T-cell (primary cell): ENCODE data around the gene ACTA2. TPM values are rescaled to one million over a fixed set of nuclear protein-coding genes. Genes with fewer than 3 reads are reported as not detected.

Source experiments
- ATAC-seq, 4 experiments: fragments of 200-7000 bp in 3 of 4; fragments of 150-1000 bp in 1 of 4; cut with Tn5 transposase; replicated peaks in 1 of 4; 1 replicate in 3 of 4; 2 replicates in 1 of 4; pipeline ENCODE4 v1.10.0; 2021; ENCODE audit warnings: moderate library complexity in 3 of 4, mild to moderate bottlenecking in 2 of 4, moderate number of reproducible peaks in 1 of 4
- CTCF ChIA-PET, 2 donors: fragments of 300-600 bp; sonication (Branson Sonifier 250); formaldehyde crosslinking; loops; one replicate each; lab custom pipeline; 2022; ENCODE audit warnings: antibody characterized with exemption in 2 of 2; lab: Charles Lee
- POLR2A ChIA-PET, 2 donors: fragments of 300-600 bp; sonication (Branson Sonifier 250); formaldehyde crosslinking; loops; one replicate each; lab custom pipeline; 2022; ENCODE audit warnings: antibody characterized with exemption in 2 of 2; lab: Charles Lee
- DNase-seq, 35 experiments: peaks; one replicate each; pipeline versions ENCODE4 v3.0.0 to v3.0.0-alpha.2; 2013 to 2023
- H3K27ac ChIP-seq: one replicate; pipeline ENCODE4 v1.5.1; 2013; ENCODE audit warnings: low read length
- H3K27me3 ChIP-seq, 2 experiments: replicated peaks in 1 of 2; 1 replicate in 1 of 2; 2 replicates in 1 of 2; pipeline versions ENCODE4 v1.6.1 to v1.7.0; 2013; ENCODE audit warnings: low read length in 1 of 2, mixed read lengths in 1 of 2; ENCODE audit not compliant: control insufficient read depth in 2 of 2, insufficient read depth in 2 of 2; ENCODE audit errors: extremely low read depth in 1 of 2
- H3K36me3 ChIP-seq, 2 donors: 1 replicate in 1 of 2; 2 replicates in 1 of 2; pipeline versions ENCODE4 v1.6.1 to v1.7.0; 2013; ENCODE audit warnings: low read length in 1 of 2; ENCODE audit not compliant: control insufficient read depth in 2 of 2, insufficient read depth in 1 of 2; ENCODE audit errors: extremely low read depth in 1 of 2
- H3K4me1 ChIP-seq, 2 experiments: 1 replicate in 1 of 2; 2 replicates in 1 of 2; pipeline versions ENCODE4 v1.6.1 to v1.7.0; 2013; ENCODE audit warnings: low read length in 2 of 2, mixed read lengths in 1 of 2; ENCODE audit not compliant: insufficient read depth in 2 of 2, control insufficient read depth in 1 of 2; ENCODE audit errors: extremely low read depth in 1 of 2
- H3K4me3 ChIP-seq, 2 donors: 1 replicate in 1 of 2; 2 replicates in 1 of 2; pipeline versions ENCODE4 v1.5.1 to v1.7.0; 2013; ENCODE audit warnings: mild to moderate bottlenecking in 2 of 2, low read length in 1 of 2, moderate library complexity in 1 of 2; ENCODE audit not compliant: control insufficient read depth in 1 of 2; ENCODE audit errors: extremely low read depth in 1 of 2
- H3K9me3 ChIP-seq: 2 replicates; pipeline ENCODE4 v1.7.0; 2013
- H3K27ac Mint-ChIP-seq, 2 donors: one replicate each; pipeline ENCODE4 v1.8.0; 2020 to 2021; ENCODE audit warnings: mild to moderate bottlenecking in 2 of 2, mixed read lengths in 2 of 2
- H3K27me3 Mint-ChIP-seq, 2 donors: one replicate each; pipeline ENCODE4 v1.8.0; 2021 to 2022; ENCODE audit warnings: mixed read lengths in 2 of 2
- H3K36me3 Mint-ChIP-seq: one replicate; pipeline ENCODE4 v1.8.0; 2021; ENCODE audit warnings: mixed read lengths
- H3K4me1 Mint-ChIP-seq, 3 donors: one replicate each; pipeline ENCODE4 v1.8.0; 2020 to 2022; ENCODE audit warnings: mixed read lengths in 3 of 3, mild to moderate bottlenecking in 1 of 3
- H3K4me3 Mint-ChIP-seq, 3 donors: one replicate each; pipeline ENCODE4 v1.8.0; 2020 to 2022; ENCODE audit warnings: mild to moderate bottlenecking in 3 of 3, mixed read lengths in 3 of 3, moderate library complexity in 3 of 3
- H3K9me3 Mint-ChIP-seq, 3 donors: one replicate each; pipeline ENCODE4 v1.8.0; 2020 to 2022; ENCODE audit warnings: mixed read lengths in 3 of 3
- WGBS: methylation state at CpG from one replicate; pipeline ENCODE4 v1.1.5; 2013; ENCODE audit warnings: missing lambda C conversion rate; ENCODE audit not compliant: insufficient coverage; 5-methylcytosine and 5-hydroxymethylcytosine counted together
- total RNA-seq, 35 experiments: library from RNA in 6 of 35; stranded (reverse) in 6 of 35; fragments of 120-200 nt in 1 of 35; gene quantifications; one replicate each; pipeline versions ENCODE4 v1.2.1 to v1.2.4 and lab custom pipeline; 2013 to 2026

ACTA2 gene
- total RNA-seq, 5 donors from 2014 or later (not counting 1 experiment from before 2014, with no cell fraction given): 4.0 to 7.8 (median 5.3) TPM

DNA sequence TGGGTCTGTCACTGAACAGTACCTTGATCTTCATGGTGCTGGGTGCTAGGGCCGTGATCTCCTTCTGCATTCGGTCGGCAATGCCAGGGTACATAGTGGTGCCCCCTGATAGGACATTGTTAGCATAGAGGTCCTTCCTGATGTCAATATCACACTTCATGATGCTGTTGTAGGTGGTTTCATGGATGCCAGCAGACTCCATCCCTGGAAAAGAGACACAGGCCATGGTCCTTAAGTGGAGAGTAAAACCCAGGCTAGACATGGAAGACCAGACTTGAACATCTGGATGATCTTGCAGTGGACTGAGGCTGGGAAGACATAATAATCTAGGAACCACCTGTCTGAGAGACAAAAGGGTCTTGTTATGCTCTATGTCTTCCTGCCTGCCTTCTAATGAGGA is 14.5 kb downstream of the ACTA2 start:
- ChIA-PET CTCF (interaction anchor here in 1 of 2 donors (0.6 to 1.2 kb wide), 3 partner anchors 20 to 102 kb away, joined by 4 to 9 read pairs (median 5); no protein-coding TSS in a partner anchor), POLR2A (no interaction called here)
- Histone ChIP-seq H3K4me3 (no peak overlapping the region), H3K27ac (no peak overlapping the region), H3K36me3 (peaks cover 2 to 16% of the 10 kb centered on the region in 2 donors), H3K4me1 (peaks cover 0 to 10% of the 10 kb centered on the region in 2 experiments), H3K9me3 (no peaks in the 10 kb centered on the region), H3K27me3 (no peaks in the 10 kb centered on the region)
- H3K27ac Mint-ChIP-seq: no peak overlapping the region
- peaks cover 10 to 21% (median 15%) of the 10 kb centered on the region in 3 donors for H3K4me1 Mint-ChIP-seq
- no peak for ATAC-seq
- no CpG with 5 or more reads among the region's 3 CpGs for WGBS
- no peaks in the 10 kb centered on the region for H3K27me3 Mint-ChIP-seq
- no peak for DNase-seq
- H3K4me3 Mint-ChIP-seq: no peak overlapping the region
- no peaks in the 10 kb centered on the region for H3K9me3 Mint-ChIP-seq
- H3K36me3 Mint-ChIP-seq: peaks cover 31% of the 10 kb centered on the region

DNA sequence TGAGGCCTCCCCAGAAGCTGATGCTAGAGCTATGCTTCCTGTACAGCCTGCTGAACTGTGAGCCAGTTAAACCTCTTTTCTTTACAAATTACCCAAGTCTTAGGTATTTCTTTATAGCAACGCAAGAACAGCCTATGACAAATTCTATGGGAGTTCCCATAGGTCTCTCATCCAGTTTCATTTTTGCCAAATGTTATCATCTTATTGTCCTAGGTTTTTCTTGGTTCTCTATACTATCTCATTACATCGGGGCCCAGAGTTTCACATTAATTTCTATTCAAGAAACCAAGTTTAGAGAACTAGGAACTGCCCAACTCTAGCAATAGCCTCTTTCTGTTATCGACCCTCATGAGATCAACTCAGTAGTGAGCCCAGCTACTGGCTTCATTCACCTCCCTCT is 15.9 kb downstream of the ACTA2 start:
- POLR2A ChIA-PET: no interaction called here
- Mint-ChIP-seq H3K27me3 (no peaks in the 10 kb centered on the region), H3K27ac (no peak overlapping the region), H3K4me3 (no peak overlapping the region), H3K4me1 (peaks cover 15 to 24% (median 19%) of the 10 kb centered on the region in 3 donors), H3K9me3 (no peaks in the 10 kb centered on the region), H3K36me3 (peaks cover 29% of the 10 kb centered on the region)
- H3K27ac ChIP-seq: no peak overlapping the region
- CTCF ChIA-PET: interaction anchor here (0.6 to 2.0 kb wide), 14 partner anchors 18 to 285 kb away, joined by 3 to 9 read pairs (median 3); partner anchors contain the start of gene FAS (in 1 of the 2)
- WGBS: 75% methylated on average over 1 of the region's 3 CpGs
- H3K9me3 ChIP-seq: no peaks in the 10 kb centered on the region
- H3K36me3 ChIP-seq: peaks cover 2 to 12% of the 10 kb centered on the region in 2 donors
- H3K27me3 ChIP-seq: no peaks in the 10 kb centered on the region
- ATAC-seq (no peak), DNase-seq (no peak)
- peaks cover 0 to 10% of the 10 kb centered on the region in 2 experiments for H3K4me1 ChIP-seq
- no peak overlapping the region for H3K4me3 ChIP-seq

DNA sequence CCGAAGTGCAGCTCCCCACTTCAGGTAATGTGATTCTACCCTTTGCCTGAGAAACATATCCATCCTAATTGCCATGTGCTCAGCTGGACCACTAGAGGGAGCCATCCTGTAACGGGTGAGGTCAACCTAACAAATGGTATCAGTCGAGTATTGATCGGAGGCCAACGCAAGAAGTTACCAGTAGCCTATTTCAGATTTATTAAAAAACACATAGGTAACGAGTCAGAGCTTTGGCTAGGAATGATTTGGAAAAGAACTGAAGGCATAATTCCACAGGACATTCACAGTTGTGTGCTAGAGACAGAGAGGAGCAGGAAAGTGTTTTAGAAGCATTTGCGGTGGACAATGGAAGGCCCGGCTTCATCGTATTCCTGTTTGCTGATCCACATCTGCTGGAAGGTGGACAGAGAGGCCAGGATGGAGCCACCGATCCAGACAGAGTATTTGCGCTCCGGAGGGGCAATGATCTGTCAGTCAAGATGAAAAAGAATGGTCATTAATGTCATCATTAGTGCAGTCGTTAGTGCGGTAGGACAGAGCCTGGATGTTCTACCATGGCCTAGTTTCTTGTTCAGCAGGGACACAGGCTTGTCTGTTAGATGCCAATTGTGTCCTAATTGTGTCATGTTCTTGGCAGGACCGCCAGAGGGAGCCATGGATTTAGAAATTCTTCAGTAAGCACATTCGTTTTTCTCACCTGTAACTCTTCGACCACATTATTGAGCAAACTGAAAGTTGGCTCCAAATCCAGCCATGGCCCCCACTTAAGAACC is 17.5 kb downstream of the ACTA2 start:
- H3K27me3 Mint-ChIP-seq: no peaks in the 10 kb centered on the region
- 59% methylated on average over 13 of the region's 17 CpGs for WGBS
- POLR2A ChIA-PET: interaction anchor here in 1 of 2 donors (1.3 kb wide), 1 partner anchor 56 kb away, joined by 6 read pairs; the partner anchor contains the start of gene FAS
- Histone ChIP-seq H3K27me3 (no peaks in the 10 kb centered on the region), H3K4me1 (peaks cover 0 to 10% of the 10 kb centered on the region in 2 experiments), H3K4me3 (no peak overlapping the region), H3K27ac (no peak overlapping the region), H3K9me3 (no peaks in the 10 kb centered on the region), H3K36me3 (peaks cover 0 to 12% of the 10 kb centered on the region in 2 donors)
- peaks cover 18% of the 10 kb centered on the region for H3K36me3 Mint-ChIP-seq
- H3K9me3 Mint-ChIP-seq: no peaks in the 10 kb centered on the region
- CTCF ChIA-PET: interaction anchor here (0.6 to 4.6 kb wide), 56 partner anchors 8 to 548 kb away, joined by 3 to 104 read pairs (median 4); partner anchors contain the start of genes CH25H (in 2 of the 2), FAS (in 2 of the 2) and RNLS (in 1 of the 2)
- peaks cover 15 to 20% (median 17%) of the 10 kb centered on the region in 3 donors for H3K4me1 Mint-ChIP-seq
- ATAC-seq (peak; percentile 75 to 78 (median 76)), DNase-seq (peak; percentile 48 to 89 (median 68))
- peak overlapping the region in 2 of 3 donors; percentile 2 to 55 for H3K4me3 Mint-ChIP-seq
- peak overlapping the region; percentile 35 to 84 for H3K27ac Mint-ChIP-seq

DNA sequence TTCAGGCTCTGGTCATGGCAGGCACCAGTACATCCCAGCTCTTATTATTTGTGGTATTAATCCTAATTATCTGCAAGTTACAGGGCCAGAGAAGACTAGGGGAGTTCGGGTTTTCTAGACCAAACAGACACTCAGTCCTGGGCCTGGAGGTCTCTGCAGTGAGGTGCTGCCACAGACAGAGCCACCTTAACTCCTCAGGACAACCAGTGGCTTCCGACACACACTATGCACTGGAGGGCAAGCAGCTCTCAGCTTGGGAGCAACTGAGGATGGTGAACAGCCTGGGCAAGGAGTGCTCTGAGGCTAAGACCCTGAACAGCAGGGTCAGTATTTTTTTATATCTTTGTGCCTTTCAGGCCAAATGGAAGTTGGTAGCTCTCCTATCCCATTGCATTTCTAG is 19.0 kb downstream of the ACTA2 start:
- POLR2A ChIA-PET: interaction anchor here in 1 of 2 donors (1.3 to 1.4 kb wide), 2 partner anchors 58 to 281 kb away, joined by 3 to 6 read pairs; partner anchors contain the start of gene FAS
- H3K27ac ChIP-seq: no peak overlapping the region
- peaks cover 0 to 10% of the 10 kb centered on the region in 2 experiments for H3K4me1 ChIP-seq
- CTCF ChIA-PET: interaction anchor here (0.6 to 4.6 kb wide), 62 partner anchors 9 to 436 kb away, joined by 3 to 104 read pairs (median 5); partner anchors contain the start of genes CH25H (in 2 of the 2) and FAS (in 2 of the 2)
- H3K4me3 ChIP-seq: no peak overlapping the region
- H3K9me3 Mint-ChIP-seq: no peaks in the 10 kb centered on the region
- H3K4me3 Mint-ChIP-seq: no peak overlapping the region
- H3K9me3 ChIP-seq: no peaks in the 10 kb centered on the region
- ATAC-seq (no peak), DNase-seq (no peak)
- WGBS: 100% methylated on average over 2 of the region's 2 CpGs
- peaks cover 0 to 18% of the 10 kb centered on the region in 2 donors for H3K36me3 ChIP-seq
- peaks cover 8% of the 10 kb centered on the region for H3K36me3 Mint-ChIP-seq
- no peak overlapping the region for H3K27ac Mint-ChIP-seq
- H3K27me3 ChIP-seq: no peaks in the 10 kb centered on the region
- H3K27me3 Mint-ChIP-seq: no peaks in the 10 kb centered on the region
- peaks cover 15 to 20% (median 17%) of the 10 kb centered on the region in 3 donors for H3K4me1 Mint-ChIP-seq

- H3K27ac ChIP-seq: no peak overlapping the region
- Mint-ChIP-seq H3K9me3 (no peaks in the 10 kb centered on the region), H3K27ac (peak overlapping the region in 1 of 2 donors; percentile 80), H3K4me3 (no peak overlapping the region), H3K27me3 (no peaks in the 10 kb centered on the region), H3K36me3 (peaks cover 6% of the 10 kb centered on the region), H3K4me1 (peaks cover 15 to 20% (median 17%) of the 10 kb centered on the region in 3 donors)
- peaks cover 0 to 16% of the 10 kb centered on the region in 2 donors for H3K36me3 ChIP-seq
- H3K4me1 ChIP-seq: peaks cover 0 to 10% of the 10 kb centered on the region in 2 experiments
- DNase-seq (peak in 28 of 35 experiments; percentile 5 to 70 (median 15)), ATAC-seq (peak; percentile 69 to 80 (median 71))
- H3K4me3 ChIP-seq: no peak overlapping the region
- WGBS: 74% methylated on average over 7 of the region's 7 CpGs
- no peaks in the 10 kb centered on the region for H3K27me3 ChIP-seq
- ChIA-PET CTCF (interaction anchor here (0.5 to 4.6 kb wide), 84 partner anchors 8 to 769 kb away, joined by 3 to 104 read pairs (median 4); partner anchors contain the start of genes CH25H (in 1 of the 2), FAS (in 1 of the 2), IFIT5 (in 1 of the 2) and KIF20B (in 1 of the 2)), POLR2A (interaction anchor here in 1 of 2 donors (0.6 to 1.4 kb wide), 4 partner anchors 65 to 368 kb away, joined by 3 read pairs; no protein-coding TSS in a partner anchor)
- H3K9me3 ChIP-seq: no peaks in the 10 kb centered on the region
Measured at GRCh38 chr10:88932539-88933256, 19.9 kb downstream of the ACTA2 start.
